ENCODE data around the gene MGAT5B. TPM values are rescaled to one million over a fixed set of nuclear protein-coding genes. Genes with fewer than 3 reads are reported as not detected.

The MGAT5B gene
- total and polyA plus RNA-seq, 9 of the 15 experiments (the other 6 are each of a cell fraction or from before 2014, with no cell fraction given), result 0.09 to 0.43 (median 0.18) TPM; not detected in 4

- TF ChIP-seq ILK (tag; IDR thresholded peaks at IDR 0.05; ENCODE audit: borderline replicate concordance, low read depth) (no peak), HCFC1 (IDR thresholded peaks at IDR 0.05; ENCODE audit: low read depth, low read length) (no peak), ZBTB7A (IDR thresholded peaks at IDR 0.05; ENCODE audit: borderline replicate concordance, control insufficient read depth, low read depth, low read length) (0 out of 2 replicates have a peak, but pooled peaks have one; percentile 20), CBX2 (IDR thresholded peaks at IDR 0.05; ENCODE audit: insufficient read depth, low read length, poor library complexity, severe bottlenecking) (no peak), ZNF324 (CRISPR knock-in tag; IDR thresholded peaks at IDR 0.05) (no peak), ZNF696 (CRISPR knock-in tag; conservative IDR thresholded peaks at IDR 0.05) (no peak), SIN3B (IDR thresholded peaks at IDR 0.05; ENCODE audit: low read depth) (no peak), GATA2 (CRISPR knock-in tag; IDR thresholded peaks at IDR 0.05) (no peak)
- TF ChIP-seq, protein P1, sequence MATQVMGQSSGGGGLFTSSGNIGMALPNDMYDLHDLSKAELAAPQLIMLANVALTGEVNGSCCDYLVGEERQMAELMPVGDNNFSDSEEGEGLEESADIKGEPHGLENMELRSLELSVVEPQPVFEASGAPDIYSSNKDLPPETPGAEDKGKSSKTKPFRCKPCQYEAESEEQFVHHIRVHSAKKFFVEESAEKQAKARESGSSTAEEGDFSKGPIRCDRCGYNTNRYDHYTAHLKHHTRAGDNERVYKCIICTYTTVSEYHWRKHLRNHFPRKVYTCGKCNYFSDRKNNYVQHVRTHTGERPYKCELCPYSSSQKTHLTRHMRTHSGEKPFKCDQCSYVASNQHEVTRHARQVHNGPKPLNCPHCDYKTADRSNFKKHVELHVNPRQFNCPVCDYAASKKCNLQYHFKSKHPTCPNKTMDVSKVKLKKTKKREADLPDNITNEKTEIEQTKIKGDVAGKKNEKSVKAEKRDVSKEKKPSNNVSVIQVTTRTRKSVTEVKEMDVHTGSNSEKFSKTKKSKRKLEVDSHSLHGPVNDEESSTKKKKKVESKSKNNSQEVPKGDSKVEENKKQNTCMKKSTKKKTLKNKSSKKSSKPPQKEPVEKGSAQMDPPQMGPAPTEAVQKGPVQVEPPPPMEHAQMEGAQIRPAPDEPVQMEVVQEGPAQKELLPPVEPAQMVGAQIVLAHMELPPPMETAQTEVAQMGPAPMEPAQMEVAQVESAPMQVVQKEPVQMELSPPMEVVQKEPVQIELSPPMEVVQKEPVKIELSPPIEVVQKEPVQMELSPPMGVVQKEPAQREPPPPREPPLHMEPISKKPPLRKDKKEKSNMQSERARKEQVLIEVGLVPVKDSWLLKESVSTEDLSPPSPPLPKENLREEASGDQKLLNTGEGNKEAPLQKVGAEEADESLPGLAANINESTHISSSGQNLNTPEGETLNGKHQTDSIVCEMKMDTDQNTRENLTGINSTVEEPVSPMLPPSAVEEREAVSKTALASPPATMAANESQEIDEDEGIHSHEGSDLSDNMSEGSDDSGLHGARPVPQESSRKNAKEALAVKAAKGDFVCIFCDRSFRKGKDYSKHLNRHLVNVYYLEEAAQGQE (IDR thresholded peaks at IDR 0.05; ENCODE audit: borderline replicate concordance), result peak; percentile 94
- TF ChIP-seq, protein P1 (CRISPR knock-in tag; IDR thresholded peaks at IDR 0.05; ENCODE audit: low read depth), result no peak
These were observed 2.1 kb downstream of the MGAT5B start (continued) for GRCh38 chr17:76870377-76870714.
